MM.1S (cell line): ENCODE measurements around the gene GATM.

Experiments
- EZH2 ChIP-seq: fragments of 300-600 bp; sonication (generic); optimal IDR thresholded peaks from 2 replicates; pipeline ENCODE3; 2017; ENCODE audit warnings: low read depth, mild to moderate bottlenecking, antibody characterized with exemption, low read length, mixed read lengths
- TF ChIP-seq, protein P1 (sequence below): fragments of 300-600 bp; sonication (generic); IDR thresholded peaks from 2 replicates; pipeline ENCODE4 v1.5.1; 2016; ENCODE audit warnings: antibody characterized with exemption, low read length, mixed read lengths

DNA sequence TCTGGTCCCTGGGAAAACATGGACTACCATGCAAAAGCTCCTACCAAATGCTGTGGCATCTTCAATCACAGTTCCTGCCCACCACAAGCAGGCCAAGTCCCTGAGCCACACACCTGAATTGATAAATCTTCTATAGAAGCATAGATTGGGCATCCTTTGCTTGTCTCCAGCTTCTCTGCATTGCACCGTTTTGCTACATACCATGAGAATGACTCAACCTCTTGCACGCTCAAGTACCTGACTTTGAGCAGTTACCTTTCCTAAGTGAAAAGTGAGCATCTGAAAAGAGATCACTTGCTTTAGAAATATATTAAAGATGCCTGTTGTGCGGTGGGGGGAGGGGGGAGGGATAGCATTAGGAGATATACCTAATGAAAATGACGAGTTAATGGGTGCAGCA is 31.3 kb downstream of the GATM start:
- TF ChIP-seq, protein P1, sequence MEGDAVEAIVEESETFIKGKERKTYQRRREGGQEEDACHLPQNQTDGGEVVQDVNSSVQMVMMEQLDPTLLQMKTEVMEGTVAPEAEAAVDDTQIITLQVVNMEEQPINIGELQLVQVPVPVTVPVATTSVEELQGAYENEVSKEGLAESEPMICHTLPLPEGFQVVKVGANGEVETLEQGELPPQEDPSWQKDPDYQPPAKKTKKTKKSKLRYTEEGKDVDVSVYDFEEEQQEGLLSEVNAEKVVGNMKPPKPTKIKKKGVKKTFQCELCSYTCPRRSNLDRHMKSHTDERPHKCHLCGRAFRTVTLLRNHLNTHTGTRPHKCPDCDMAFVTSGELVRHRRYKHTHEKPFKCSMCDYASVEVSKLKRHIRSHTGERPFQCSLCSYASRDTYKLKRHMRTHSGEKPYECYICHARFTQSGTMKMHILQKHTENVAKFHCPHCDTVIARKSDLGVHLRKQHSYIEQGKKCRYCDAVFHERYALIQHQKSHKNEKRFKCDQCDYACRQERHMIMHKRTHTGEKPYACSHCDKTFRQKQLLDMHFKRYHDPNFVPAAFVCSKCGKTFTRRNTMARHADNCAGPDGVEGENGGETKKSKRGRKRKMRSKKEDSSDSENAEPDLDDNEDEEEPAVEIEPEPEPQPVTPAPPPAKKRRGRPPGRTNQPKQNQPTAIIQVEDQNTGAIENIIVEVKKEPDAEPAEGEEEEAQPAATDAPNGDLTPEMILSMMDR, result no peak
- no peak for TF ChIP-seq EZH2
